Hepatocyte (in vitro differentiated cells): ENCODE results near the gene MARCHF9.

Experiments
- EZH2 ChIP-seq: fragments of 200-600 bp; sonication (generic); IDR thresholded peaks from 2 replicates; pipeline ENCODE4 v1.6.1; 2016; ENCODE audit warnings: antibody characterized with exemption, mild to moderate bottlenecking, borderline replicate concordance
- EZH2phosphoT487 ChIP-seq: fragments of 200-600 bp; sonication (generic); IDR thresholded peaks from one replicate; pipeline ENCODE4 v1.6.1; 2018; ENCODE audit warnings: antibody characterized with exemption, mild to moderate bottlenecking, low read depth, moderate library complexity; ENCODE audit not compliant: unreplicated experiment, severe bottlenecking
- TF ChIP-seq, protein P1 (sequence below): fragments of 200-600 bp; sonication (generic); IDR thresholded peaks from 2 replicates; pipeline ENCODE4 v1.5.1; 2016; ENCODE audit warnings: antibody characterized with exemption, mild to moderate bottlenecking; ENCODE audit not compliant: poor library complexity

DNA sequence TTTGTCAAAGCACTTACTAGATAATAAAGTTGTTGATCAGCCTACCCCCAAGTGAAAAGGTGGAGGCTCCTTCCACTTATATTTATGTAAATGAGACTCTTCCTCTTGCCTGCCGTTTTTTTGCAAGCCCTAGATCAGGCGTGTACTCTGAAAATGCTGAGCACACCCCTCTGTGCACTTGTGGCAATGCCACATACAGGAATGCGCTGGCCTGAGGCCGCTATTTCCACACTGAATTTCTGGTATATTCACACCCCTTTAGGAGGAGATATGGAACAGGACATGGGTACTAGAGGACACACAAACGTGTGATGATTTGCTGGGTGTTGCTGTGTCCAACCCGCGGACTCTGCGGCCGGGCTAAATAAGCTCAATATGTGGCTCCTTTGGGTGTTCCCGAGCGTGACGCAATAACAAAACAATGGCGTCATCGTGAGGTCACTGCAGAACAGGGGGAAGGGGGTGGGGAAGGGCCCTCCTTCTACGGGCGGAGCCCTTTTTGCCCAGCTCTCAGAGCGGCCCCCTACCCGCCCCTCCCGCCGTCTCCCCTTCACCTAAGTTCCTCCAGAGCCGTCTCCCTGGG is 10.6 kb upstream of the MARCHF9 start:
- TF ChIP-seq, protein P1, sequence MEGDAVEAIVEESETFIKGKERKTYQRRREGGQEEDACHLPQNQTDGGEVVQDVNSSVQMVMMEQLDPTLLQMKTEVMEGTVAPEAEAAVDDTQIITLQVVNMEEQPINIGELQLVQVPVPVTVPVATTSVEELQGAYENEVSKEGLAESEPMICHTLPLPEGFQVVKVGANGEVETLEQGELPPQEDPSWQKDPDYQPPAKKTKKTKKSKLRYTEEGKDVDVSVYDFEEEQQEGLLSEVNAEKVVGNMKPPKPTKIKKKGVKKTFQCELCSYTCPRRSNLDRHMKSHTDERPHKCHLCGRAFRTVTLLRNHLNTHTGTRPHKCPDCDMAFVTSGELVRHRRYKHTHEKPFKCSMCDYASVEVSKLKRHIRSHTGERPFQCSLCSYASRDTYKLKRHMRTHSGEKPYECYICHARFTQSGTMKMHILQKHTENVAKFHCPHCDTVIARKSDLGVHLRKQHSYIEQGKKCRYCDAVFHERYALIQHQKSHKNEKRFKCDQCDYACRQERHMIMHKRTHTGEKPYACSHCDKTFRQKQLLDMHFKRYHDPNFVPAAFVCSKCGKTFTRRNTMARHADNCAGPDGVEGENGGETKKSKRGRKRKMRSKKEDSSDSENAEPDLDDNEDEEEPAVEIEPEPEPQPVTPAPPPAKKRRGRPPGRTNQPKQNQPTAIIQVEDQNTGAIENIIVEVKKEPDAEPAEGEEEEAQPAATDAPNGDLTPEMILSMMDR = no peak
- TF ChIP-seq EZH2 = no peak
- TF ChIP-seq EZH2phosphoT487 = no peak
